Type B pancreatic cell (in vitro differentiated cells): Measurements from ENCODE around the gene JAM2. TPM values are rescaled to one million over a fixed set of nuclear protein-coding genes. Genes with fewer than 3 reads are reported as not detected.

Source experiments
- DNase-seq: peaks from one replicate; pipeline ENCODE4 v3.0.0; 2021; ENCODE audit warnings: mixed read lengths; ENCODE audit not compliant: unreplicated experiment; ENCODE audit errors: extremely low spot score
- H3K27ac Mint-ChIP-seq: 2 replicates; pipeline ENCODE4 v1.8.0; 2021; ENCODE audit warnings: mild to moderate bottlenecking, mixed read lengths
- H3K27me3 Mint-ChIP-seq: 2 replicates; pipeline ENCODE4 v1.8.0; 2021; ENCODE audit warnings: mixed read lengths
- H3K36me3 Mint-ChIP-seq: 2 replicates; pipeline ENCODE4 v1.8.0; 2021; ENCODE audit warnings: mixed read lengths
- H3K4me1 Mint-ChIP-seq: one replicate; pipeline ENCODE4 v1.8.0; 2021; ENCODE audit warnings: mixed read lengths; ENCODE audit not compliant: unreplicated experiment
- H3K4me3 Mint-ChIP-seq: 2 replicates; pipeline ENCODE4 v1.8.0; 2021; ENCODE audit warnings: mild to moderate bottlenecking, mixed read lengths
- H3K9me3 Mint-ChIP-seq: 2 replicates; pipeline ENCODE4 v1.8.0; 2021; ENCODE audit warnings: mixed read lengths
- CTCF ChIP-seq: fragments of 200-600 bp; sonication (generic); conservative IDR thresholded peaks from 2 replicates; pipeline ENCODE4 v1.5.0; 2021; ENCODE audit warnings: antibody characterized with exemption, mild to moderate bottlenecking
- total RNA-seq: library from RNA; stranded (reverse); gene quantifications from 2 replicates; pipeline ENCODE4 v1.2.1, GENCODE V29; 2021; ENCODE audit warnings: low replicate concordance

JAM2 gene
- total RNA-seq, 1 donor from 2014 or later: 10.0 TPM

DNA sequence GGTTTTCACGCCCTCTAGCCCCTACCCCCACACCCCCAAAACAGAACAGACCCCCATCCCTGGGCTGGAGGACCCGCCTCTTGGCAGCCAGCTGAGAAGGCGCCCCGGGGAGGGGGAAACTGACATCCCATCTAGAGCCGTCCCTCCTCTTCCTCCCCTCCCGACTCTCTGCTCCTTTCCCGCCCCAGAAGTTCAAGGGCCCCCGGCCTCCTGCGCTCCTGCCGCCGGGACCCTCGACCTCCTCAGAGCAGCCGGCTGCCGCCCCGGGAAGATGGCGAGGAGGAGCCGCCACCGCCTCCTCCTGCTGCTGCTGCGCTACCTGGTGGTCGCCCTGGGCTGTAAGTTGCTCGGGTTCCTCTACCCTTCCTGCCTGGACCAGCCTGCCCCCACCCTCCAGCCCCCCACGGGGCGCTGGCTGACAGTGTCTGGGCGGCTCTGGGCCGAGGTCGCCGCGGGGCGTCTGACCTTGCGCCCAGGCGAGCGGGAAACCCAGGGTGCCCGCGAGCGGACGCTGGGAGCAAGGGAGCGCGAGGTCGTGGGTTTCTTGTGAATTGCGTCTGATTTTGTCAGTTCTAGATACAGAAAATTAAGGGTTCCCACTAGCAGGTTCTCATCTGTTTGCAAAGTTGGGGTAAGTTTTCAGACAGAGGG lies 618 bp downstream of the JAM2 start:
- peak; percentile 71 for DNase-seq
- Mint-ChIP-seq H3K36me3 (no peaks in the 10 kb centered on the region), H3K9me3 (no peaks in the 10 kb centered on the region), H3K27ac (no peak overlapping the region), H3K4me1 (peaks cover 18% of the 10 kb centered on the region), H3K27me3 (peaks cover 65% of the 10 kb centered on the region), H3K4me3 (peak overlapping the region; percentile 83)
- TF ChIP-seq CTCF: peak; percentile 58

GRCh38 chr21:25640202-25640942 lies 1.3 kb downstream of the JAM2 start:
- H3K27ac Mint-ChIP-seq: peak overlapping the region; percentile 31
- H3K4me3 Mint-ChIP-seq: peak overlapping the region; percentile 83
- no peaks in the 10 kb centered on the region for H3K36me3 Mint-ChIP-seq
- no peak for DNase-seq
- H3K4me1 Mint-ChIP-seq: peaks cover 18% of the 10 kb centered on the region
- H3K9me3 Mint-ChIP-seq: no peaks in the 10 kb centered on the region
- TF ChIP-seq CTCF: no peak
- peaks cover 59% of the 10 kb centered on the region for H3K27me3 Mint-ChIP-seq

DNA sequence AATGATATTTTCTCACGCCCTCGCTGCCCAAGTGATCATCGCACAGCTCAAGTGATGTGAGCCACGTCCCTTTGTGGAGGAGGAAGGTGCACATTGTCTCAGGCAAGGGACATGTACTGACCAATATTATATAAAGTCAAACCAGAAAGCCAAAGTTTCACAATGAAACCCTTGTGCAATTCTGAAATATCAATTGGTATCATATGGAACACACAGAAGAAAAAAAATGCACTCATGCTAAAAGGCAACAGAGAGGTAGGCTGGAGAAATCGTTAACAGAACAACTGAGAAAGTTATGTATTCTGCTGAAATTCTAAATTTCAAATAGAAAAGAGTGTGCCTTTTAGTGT lies 1.9 kb downstream of the JAM2 start:
- H3K9me3 Mint-ChIP-seq: no peaks in the 10 kb centered on the region
- H3K4me3 Mint-ChIP-seq: peak overlapping the region; percentile 83
- no peak for TF ChIP-seq CTCF
- no peak for DNase-seq
- no peaks in the 10 kb centered on the region for H3K36me3 Mint-ChIP-seq
- peaks cover 56% of the 10 kb centered on the region for H3K27me3 Mint-ChIP-seq
- peak overlapping the region; percentile 31 for H3K27ac Mint-ChIP-seq
- H3K4me1 Mint-ChIP-seq: peaks cover 18% of the 10 kb centered on the region

DNA sequence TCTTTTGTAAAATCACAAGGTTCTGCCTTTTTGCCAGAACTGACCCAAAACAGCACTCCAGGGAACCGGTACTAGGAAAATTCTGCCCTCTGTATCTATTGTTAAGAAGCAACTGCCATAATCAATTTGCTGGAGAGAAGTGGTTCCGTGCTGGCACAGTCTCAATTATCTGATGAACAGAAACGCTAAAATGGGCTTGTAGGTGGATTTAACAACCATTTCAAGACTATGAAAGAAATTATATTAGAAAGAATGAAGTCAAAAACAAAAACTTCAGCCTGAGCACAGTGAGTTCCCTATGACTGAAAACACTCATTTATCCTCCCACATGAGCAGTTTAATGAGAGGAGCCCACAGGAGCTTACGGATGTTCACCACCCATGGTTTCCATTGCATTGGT lies 4.4 kb downstream of the JAM2 start:
- Mint-ChIP-seq H3K27me3 (peaks cover 36% of the 10 kb centered on the region), H3K4me1 (peaks cover 15% of the 10 kb centered on the region), H3K9me3 (no peaks in the 10 kb centered on the region)

DNA sequence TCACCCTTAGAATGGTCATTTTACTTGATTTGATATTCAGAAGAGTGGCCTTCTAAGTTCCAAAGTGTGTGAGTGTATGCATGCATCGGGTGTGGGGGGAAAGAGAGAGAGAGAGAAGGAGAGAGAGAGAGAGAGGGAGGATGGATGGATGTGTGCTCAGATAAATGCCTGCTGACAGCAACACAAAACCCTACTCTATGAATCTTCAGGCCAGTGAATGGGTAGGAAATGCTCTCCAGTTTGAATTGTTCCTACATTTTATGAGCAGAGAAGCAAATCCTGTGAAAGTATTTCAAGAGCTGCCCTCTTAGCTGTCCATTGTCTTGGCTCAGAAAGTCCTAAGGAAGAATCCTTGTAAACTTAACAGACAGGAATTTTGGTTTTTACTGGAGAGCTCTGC lies 7.4 kb downstream of the JAM2 start:
- DNase-seq: no peak
- Mint-ChIP-seq H3K4me1 (no peaks in the 10 kb centered on the region), H3K27me3 (peaks cover 15% of the 10 kb centered on the region), H3K36me3 (no peaks in the 10 kb centered on the region), H3K9me3 (no peaks in the 10 kb centered on the region), H3K27ac (no peak overlapping the region), H3K4me3 (no peak overlapping the region)
- no peak for TF ChIP-seq CTCF

More for the DNA sequence above, 4.4 kb downstream of the JAM2 start:
- no peak overlapping the region for H3K27ac Mint-ChIP-seq
- no peaks in the 10 kb centered on the region for H3K36me3 Mint-ChIP-seq
- DNase-seq: no peak
- no peak for TF ChIP-seq CTCF
- H3K4me3 Mint-ChIP-seq: no peak overlapping the region
